ENCODE measurements around the gene MRPL52. TPM values are rescaled to one million over a fixed set of nuclear protein-coding genes. Genes with fewer than 3 reads are reported as not detected.
A peak's percentile ranks its signal among the peaks of the same experiment; 100 is the strongest.

The MRPL52 gene
- total and polyA plus RNA-seq, 2 of the 13 experiments (the other 11 are each of a cell fraction or from before 2014, with no cell fraction given): 118 to 329 TPM

DNA sequence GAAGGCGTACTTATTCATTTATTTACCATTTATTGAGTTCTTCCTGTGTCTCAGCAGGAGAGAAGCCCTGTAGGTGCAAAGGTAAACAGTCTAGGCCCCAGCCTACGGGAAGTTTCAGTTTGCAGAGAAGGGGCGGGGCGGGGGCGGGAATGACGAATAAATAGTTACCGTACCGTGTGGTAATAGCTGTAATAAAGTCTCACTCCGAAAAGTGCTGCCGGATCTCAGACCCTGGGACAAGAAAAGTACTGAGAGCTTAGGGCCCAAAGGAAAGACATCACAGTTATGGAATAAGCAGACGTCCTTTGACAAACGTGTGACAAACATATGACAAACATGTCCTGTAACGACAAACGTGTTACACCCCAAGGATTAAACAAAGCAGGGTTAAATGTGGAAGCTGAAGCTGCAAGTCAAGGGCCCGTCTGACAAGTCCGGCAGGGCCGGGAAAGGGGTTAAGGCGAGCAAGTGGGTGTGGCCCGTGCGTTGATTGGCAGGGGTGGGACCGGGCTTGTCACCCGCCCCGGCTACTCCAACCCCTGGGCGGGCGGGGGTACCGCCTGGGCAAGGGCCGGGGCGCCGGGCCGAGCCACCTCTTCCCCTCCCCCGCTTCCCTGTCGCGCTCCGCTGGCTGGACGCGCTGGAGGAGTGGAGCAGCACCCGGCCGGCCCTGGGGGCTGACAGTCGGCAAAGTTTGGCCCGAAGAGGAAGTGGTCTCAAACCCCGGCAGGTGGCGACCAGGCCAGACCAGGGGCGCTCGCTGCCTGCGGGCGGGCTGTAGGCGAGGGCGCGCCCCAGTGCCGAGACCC lies 41.7 kb downstream of the MRPL52 start, which contains the start of gene LRP10 (continued):
- TF ChIP-seq MLXIP (CRISPR knock-in tag; IDR thresholded peaks at IDR 0.05; ENCODE audit: borderline replicate concordance) (0 out of 2 replicates have a peak, but pooled peaks have one; percentile 54), MTA1 (CRISPR knock-in tag; IDR thresholded peaks at IDR 0.05; ENCODE audit: borderline replicate concordance) (peak; percentile 98), ZNF446 (CRISPR knock-in tag; IDR thresholded peaks at IDR 0.05) (peak; percentile 96), NRL (CRISPR knock-in tag; IDR thresholded peaks at IDR 0.05; ENCODE audit: borderline replicate concordance) (peak; percentile 96), ZSCAN12 (CRISPR knock-in tag; IDR thresholded peaks at IDR 0.05) (peak; percentile 91), ZNF121 (CRISPR knock-in tag; IDR thresholded peaks at IDR 0.05) (no peak), BRD4 (CRISPR knock-in tag; IDR thresholded peaks at IDR 0.05) (peak; percentile 89; the same call in 1 of the 2 replicates), ZIK1 (CRISPR knock-in tag; IDR thresholded peaks at IDR 0.05; ENCODE audit: borderline replicate concordance, low read depth) (peak; percentile 81; the same call in 1 of the 2 replicates), ZNF383 (CRISPR knock-in tag; IDR thresholded peaks at IDR 0.05; ENCODE audit: borderline replicate concordance) (peak; percentile 71; the same call in 1 of the 2 replicates), ZNF775 (CRISPR knock-in tag; IDR thresholded peaks at IDR 0.05; ENCODE audit: borderline replicate concordance) (peak; percentile 95; the same call in 1 of the 2 replicates), TCF7 (IDR thresholded peaks at IDR 0.05; ENCODE audit: low read depth) (peak; percentile 61; the same call in 1 of the 2 replicates), EZH2 (conservative IDR thresholded peaks at IDR 0.05; ENCODE audit: low read depth, low read length) (no peak), HMG20A (CRISPR knock-in tag; IDR thresholded peaks at IDR 0.05; ENCODE audit: borderline replicate concordance) (peak; percentile 81), ZNF687 (CRISPR knock-in tag; IDR thresholded peaks at IDR 0.05) (peak; percentile 96), ZNF800 (CRISPR knock-in tag; IDR thresholded peaks at IDR 0.05) (peak; percentile 95)
- TF ChIP-seq, protein P1, sequence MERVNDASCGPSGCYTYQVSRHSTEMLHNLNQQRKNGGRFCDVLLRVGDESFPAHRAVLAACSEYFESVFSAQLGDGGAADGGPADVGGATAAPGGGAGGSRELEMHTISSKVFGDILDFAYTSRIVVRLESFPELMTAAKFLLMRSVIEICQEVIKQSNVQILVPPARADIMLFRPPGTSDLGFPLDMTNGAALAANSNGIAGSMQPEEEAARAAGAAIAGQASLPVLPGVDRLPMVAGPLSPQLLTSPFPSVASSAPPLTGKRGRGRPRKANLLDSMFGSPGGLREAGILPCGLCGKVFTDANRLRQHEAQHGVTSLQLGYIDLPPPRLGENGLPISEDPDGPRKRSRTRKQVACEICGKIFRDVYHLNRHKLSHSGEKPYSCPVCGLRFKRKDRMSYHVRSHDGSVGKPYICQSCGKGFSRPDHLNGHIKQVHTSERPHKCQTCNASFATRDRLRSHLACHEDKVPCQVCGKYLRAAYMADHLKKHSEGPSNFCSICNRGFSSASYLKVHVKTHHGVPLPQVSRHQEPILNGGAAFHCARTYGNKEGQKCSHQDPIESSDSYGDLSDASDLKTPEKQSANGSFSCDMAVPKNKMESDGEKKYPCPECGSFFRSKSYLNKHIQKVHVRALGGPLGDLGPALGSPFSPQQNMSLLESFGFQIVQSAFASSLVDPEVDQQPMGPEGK (CRISPR knock-in tag; IDR thresholded peaks at IDR 0.05): peak; percentile 82

Data from HepG2 (cell line).